HepG2 (cell line): ENCODE data around the gene SLN. TPM values are rescaled to one million over a fixed set of nuclear protein-coding genes. Genes with fewer than 3 reads are reported as not detected.

ENCODE experiments used
- polyA plus RNA-seq, 8 experiments: library from polyadenylated mRNA; depleted of rRNA in 3 of 8; stranded (reverse) in 7 of 8; unstranded in 1 of 8; fragments of >200 nt; fragmentation: Illumina TruSeq in 4 of 8; extraction: Trizol in 4 of 8; gene quantifications; 2 replicates each; pipeline versions ENCODE4 v1.2.1 to v1.2.3, GENCODE V29; 2011 to 2016; ENCODE audit warnings: low read depth in 4 of 8, missing spikeins in 1 of 8, mixed read lengths in 1 of 8; ENCODE audit not compliant: insufficient read depth in 1 of 8
- total RNA-seq, 5 experiments: library from RNA; depleted of rRNA; stranded (reverse); fragments of >200 nt; fragmentation: Illumina TruSeq; extraction: Trizol; gene quantifications; 2 replicates each; pipeline ENCODE4 v1.2.3, GENCODE V29; 2016; ENCODE audit warnings: low read depth in 1 of 5

Gene SLN
- total and polyA plus RNA-seq, 2 of the 13 experiments (the other 11 are each of a cell fraction or from before 2014, with no cell fraction given): not detected

Other genes with a start within 250 kb of the SLN start
- gene ALKBH8, start 146.3 kb downstream of the SLN start, total RNA-seq (2016; rRNA removed; fragmentation: Illumina TruSeq; extraction: Trizol): 9.1 and 15.3 TPM in 2 replicates
- gene ALKBH8, start 146.3 kb downstream of the SLN start, polyA plus RNA-seq (2011; rRNA removed): 1.9 and 2.4 TPM in 2 replicates
- gene ELMOD1, start 120.9 kb downstream of the SLN start, total RNA-seq (2016; rRNA removed; fragmentation: Illumina TruSeq; extraction: Trizol): not detected in 2 replicates
- gene ELMOD1, start 120.9 kb downstream of the SLN start, polyA plus RNA-seq (2011; rRNA removed): 0.05 TPM in 1 of 2 replicates, not detected in the other
- 13.2 and 20.3 TPM in 2 replicates for gene SLC35F2, start 146.7 kb upstream of the SLN start, total RNA-seq (2016; rRNA removed; fragmentation: Illumina TruSeq; extraction: Trizol)
- gene SLC35F2, start 146.7 kb upstream of the SLN start, polyA plus RNA-seq (2011; rRNA removed): 5.6 and 5.8 TPM in 2 replicates
- gene RAB39A, start 216.4 kb upstream of the SLN start, total RNA-seq (2016; rRNA removed; fragmentation: Illumina TruSeq; extraction: Trizol): not detected in 2 replicates
- not detected in 2 replicates for gene RAB39A, start 216.4 kb upstream of the SLN start, polyA plus RNA-seq (2011; rRNA removed)